ENCODE data around the gene SPSB1.

SPSB1 gene

DNA sequence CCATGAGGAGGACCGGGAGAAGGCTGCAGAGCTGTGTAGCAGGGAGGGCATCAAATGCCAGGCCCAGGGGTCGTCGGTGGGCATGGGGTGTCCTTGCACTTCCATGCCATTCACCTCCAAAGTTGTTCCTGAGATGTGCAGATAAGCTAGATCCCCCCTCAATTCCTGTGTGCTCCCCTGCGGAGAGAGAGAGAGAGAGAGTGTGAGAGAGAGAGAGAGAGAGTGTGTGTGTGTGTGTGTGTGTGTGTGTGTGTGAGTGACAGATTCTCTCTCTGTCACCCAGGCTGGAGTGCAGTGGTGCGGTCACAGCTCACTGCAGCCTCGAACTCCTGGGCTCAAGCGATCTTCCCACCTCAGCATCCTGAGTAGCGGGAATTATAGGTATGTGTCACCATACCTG lies 16.4 kb downstream of the SPSB1 start (continued):
- TF ChIP-seq SP7 (tag by site-specific recombination; IDR thresholded peaks at IDR 0.05) (no peak), ZNF600 (tag by site-specific recombination; IDR thresholded peaks at IDR 0.05) (no peak), ZNF350 (tag by site-specific recombination; IDR thresholded peaks at IDR 0.05) (no peak), SCRT2 (tag by site-specific recombination; IDR thresholded peaks at IDR 0.05) (no peak), ZNF311 (tag by site-specific recombination; IDR thresholded peaks at IDR 0.05; ENCODE audit: borderline replicate concordance) (no peak), ZNF398 (tag by site-specific recombination; IDR thresholded peaks at IDR 0.05) (peak; percentile 50; the same call in 1 of the 2 replicates), GLIS1 (tag by site-specific recombination; IDR thresholded peaks at IDR 0.05) (no peak; the same call in 1 of the 2 replicates), YY1 (tag by site-specific recombination; IDR thresholded peaks at IDR 0.05) (no peak), ZNF596 (tag by site-specific recombination; IDR thresholded peaks at IDR 0.05) (peak; percentile 56; the same call in 1 of the 2 replicates), ZNF518A (tag by site-specific recombination; conservative IDR thresholded peaks at IDR 0.05; ENCODE audit: low read depth) (no peak), PRDM10 (tag by site-specific recombination; IDR thresholded peaks at IDR 0.05) (0 out of 2 replicates have a peak, but pooled peaks have one; percentile 29), ZNF24 (tag by site-specific recombination; IDR thresholded peaks at IDR 0.05) (no peak), ZNF544 (tag by site-specific recombination; IDR thresholded peaks at IDR 0.05) (no peak), ZNF830 (tag by site-specific recombination; IDR thresholded peaks at IDR 0.05; ENCODE audit: low read depth) (no peak), ZSCAN4 (tag by site-specific recombination; IDR thresholded peaks at IDR 0.05) (peak; percentile 75), ZIC2 (tag by site-specific recombination; IDR thresholded peaks at IDR 0.05) (0 out of 2 replicates have a peak, but pooled peaks have one; percentile 23), ZNF280C (tag by site-specific recombination; IDR thresholded peaks at IDR 0.05) (no peak), ZNF560 (tag by site-specific recombination; IDR thresholded peaks at IDR 0.05; ENCODE audit: borderline replicate concordance) (no peak), ZEB2 (tag by site-specific recombination; IDR thresholded peaks at IDR 0.05) (no peak), ZNF335 (tag by site-specific recombination; conservative IDR thresholded peaks at IDR 0.05) (no peak)
- TF ChIP-seq, protein P1, sequence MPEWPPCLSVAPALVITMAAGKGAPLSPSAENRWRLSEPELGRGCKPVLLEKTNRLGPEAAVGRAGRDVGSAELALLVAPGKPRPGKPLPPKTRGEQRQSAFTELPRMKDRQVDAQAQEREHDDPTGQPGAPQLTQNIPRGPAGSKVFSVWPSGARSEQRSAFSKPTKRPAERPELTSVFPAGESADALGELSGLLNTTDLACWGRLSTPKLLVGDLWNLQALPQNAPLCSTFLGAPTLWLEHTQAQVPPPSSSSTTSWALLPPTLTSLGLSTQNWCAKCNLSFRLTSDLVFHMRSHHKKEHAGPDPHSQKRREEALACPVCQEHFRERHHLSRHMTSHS (tag by site-specific recombination; IDR thresholded peaks at IDR 0.05), result no peak
- TF ChIP-seq, protein P2, sequence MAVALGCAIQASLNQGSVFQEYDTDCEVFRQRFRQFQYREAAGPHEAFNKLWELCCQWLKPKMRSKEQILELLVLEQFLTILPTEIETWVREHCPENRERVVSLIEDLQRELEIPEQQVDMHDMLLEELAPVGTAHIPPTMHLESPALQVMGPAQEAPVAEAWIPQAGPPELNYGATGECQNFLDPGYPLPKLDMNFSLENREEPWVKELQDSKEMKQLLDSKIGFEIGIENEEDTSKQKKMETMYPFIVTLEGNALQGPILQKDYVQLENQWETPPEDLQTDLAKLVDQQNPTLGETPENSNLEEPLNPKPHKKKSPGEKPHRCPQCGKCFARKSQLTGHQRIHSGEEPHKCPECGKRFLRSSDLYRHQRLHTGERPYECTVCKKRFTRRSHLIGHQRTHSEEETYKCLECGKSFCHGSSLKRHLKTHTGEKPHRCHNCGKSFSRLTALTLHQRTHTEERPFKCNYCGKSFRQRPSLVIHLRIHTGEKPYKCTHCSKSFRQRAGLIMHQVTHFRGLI (tag by site-specific recombination; IDR thresholded peaks at IDR 0.05), result no peak
